T follicular helper cell (primary cell): ENCODE results near the gene MCRIP2.
"Not testable (repeated sequence)": the region's sequence is repeated elsewhere in the genome, so short reads cannot be mapped to it uniquely, and the experiment has no call there.

ENCODE experiments used
- DNase-seq: peaks from one replicate; pipeline ENCODE4 v3.0.0-alpha.2; 2020; ENCODE audit warnings: low read depth

MCRIP2 gene

GRCh38 chr16:680967-681745 lies 39.5 kb downstream of the MCRIP2 start:
- no peak for DNase-seq

- DNase-seq = no peak
Measured at GRCh38 chr16:681746-682427, 40.3 kb downstream of the MCRIP2 start.

- DNase-seq = no peak
Measured at GRCh38 chr16:682493-683395, 41.1 kb downstream of the MCRIP2 start.

- DNase-seq = no peak
Measured at GRCh38 chr16:683396-684070, 41.9 kb downstream of the MCRIP2 start.

- DNase-seq = peak; percentile 91
Measured at GRCh38 chr16:684071-684794, 42.6 kb downstream of the MCRIP2 start, which contains the start of gene JMJD8. Gene JMJD8, minus strand, starts transcription at chr16:684334. Its CDS starts 15 bp downstream, at chr16:684319.

- no peak for DNase-seq
Measured at GRCh38 chr16:684961-685696, 43.5 kb downstream of the MCRIP2 start.

- no peak for DNase-seq
Measured at GRCh38 chr16:685967-686366, 44.3 kb downstream of the MCRIP2 start.

GRCh38 chr16:686459-687260 lies 45.0 kb downstream of the MCRIP2 start:
- DNase-seq = no peak

GRCh38 chr16:687499-687898 lies 45.9 kb downstream of the MCRIP2 start:
- DNase-seq = no peak

GRCh38 chr16:689175-689897 lies 47.7 kb downstream of the MCRIP2 start:
- no peak for DNase-seq

GRCh38 chr16:691242-691641 lies 49.6 kb downstream of the MCRIP2 start:
- DNase-seq = not testable (repeated sequence)

- no peak for DNase-seq
Measured at GRCh38 chr16:692356-693108, 50.9 kb downstream of the MCRIP2 start.

- no peak for DNase-seq
Measured at GRCh38 chr16:693364-693763, 51.7 kb downstream of the MCRIP2 start.

- DNase-seq = no peak
Measured at GRCh38 chr16:693766-694165, 52.1 kb downstream of the MCRIP2 start.

GRCh38 chr16:694187-694862 lies 52.7 kb downstream of the MCRIP2 start:
- no peak for DNase-seq

- DNase-seq = no peak
Measured at GRCh38 chr16:694863-695354, 53.3 kb downstream of the MCRIP2 start.
